Keratinocyte (primary cell): Measurements from ENCODE around the gene PPFIBP2. TPM values are rescaled to one million over a fixed set of nuclear protein-coding genes. Genes with fewer than 3 reads are reported as not detected.

Experiments used
- DNase-seq: peaks from one replicate; pipeline ENCODE4 v3.0.0-alpha.2; 2011; ENCODE audit warnings: low read depth, missing footprints, low spot score
- FAIRE-seq: peaks from 2 replicates; lab custom pipeline; 2011; peaks lifted over from hg19 to GRCh38; lab: Jason Lieb, UNC
- H2AFZ ChIP-seq: 2 replicates; pipeline ENCODE4 v1.6.0; 2012; ENCODE audit warnings: low read length, control low read depth, inconsistent platforms; ENCODE audit not compliant: control insufficient read depth
- H3K27ac ChIP-seq: 2 replicates; pipeline ENCODE4 v1.5.1; 2011; ENCODE audit warnings: low read length; ENCODE audit not compliant: control insufficient read depth, insufficient read depth
- H3K27me3 ChIP-seq: 3 replicates; pipeline ENCODE4 v1.6.0; 2011; ENCODE audit warnings: low read length; ENCODE audit not compliant: control insufficient read depth, insufficient read depth; ENCODE audit errors: extremely low read depth
- H3K36me3 ChIP-seq, 2 experiments: 2 replicates in 1 of 2; 3 replicates in 1 of 2; pipeline ENCODE4 v1.5.1; 2011; ENCODE audit warnings: low read length in 2 of 2, mild to moderate bottlenecking in 1 of 2; ENCODE audit not compliant: control insufficient read depth in 2 of 2, insufficient read depth in 2 of 2; ENCODE audit errors: extremely low read depth in 1 of 2
- H3K4me1 ChIP-seq: 3 replicates; pipeline ENCODE4 v1.5.1; 2011; ENCODE audit warnings: low read length; ENCODE audit not compliant: control insufficient read depth, insufficient read depth; ENCODE audit errors: extremely low read depth
- H3K4me2 ChIP-seq: 3 replicates; pipeline ENCODE4 v1.6.0; 2011; ENCODE audit warnings: low read depth, low read length; ENCODE audit not compliant: control insufficient read depth, insufficient read depth; ENCODE audit errors: extremely low read depth
- H3K4me3 ChIP-seq, 3 experiments: fragments of 200-600 bp in 1 of 3; sonication (generic) in 1 of 3; 2 replicates in 2 of 3; 3 replicates in 1 of 3; pipeline ENCODE4 v1.5.1; 2011 to 2016; ENCODE audit warnings: low read length in 3 of 3, mild to moderate bottlenecking in 3 of 3, control low read depth in 2 of 3, inconsistent platforms in 1 of 3, low read depth in 1 of 3, mixed read lengths in 1 of 3, mixed run types in 1 of 3, moderate library complexity in 1 of 3; ENCODE audit not compliant: control insufficient read depth in 2 of 3, insufficient read depth in 2 of 3; ENCODE audit errors: extremely low read depth in 1 of 3
- H3K79me2 ChIP-seq: 2 replicates; pipeline ENCODE4 v1.6.0; 2012; ENCODE audit warnings: low read length; ENCODE audit not compliant: control insufficient read depth, insufficient read depth
- H3K9ac ChIP-seq: 3 replicates; pipeline ENCODE4 v1.6.0; 2011; ENCODE audit warnings: low read length; ENCODE audit not compliant: control insufficient read depth, insufficient read depth; ENCODE audit errors: extremely low read depth
- H3K9me1 ChIP-seq: 3 replicates; pipeline ENCODE4 v1.6.0; 2011; ENCODE audit warnings: low read length; ENCODE audit not compliant: control insufficient read depth, insufficient read depth; ENCODE audit errors: extremely low read depth
- H3K9me3 ChIP-seq: 2 replicates; pipeline ENCODE4 v1.5.1; 2012; ENCODE audit warnings: low read depth, low read length; ENCODE audit not compliant: control insufficient read depth
- H4K20me1 ChIP-seq: 3 replicates; pipeline ENCODE4 v1.6.0; 2011; ENCODE audit warnings: low read length; ENCODE audit not compliant: control insufficient read depth, insufficient read depth; ENCODE audit errors: extremely low read depth
- EZH2 ChIP-seq: IDR thresholded peaks from one replicate; pipeline ENCODE4 v1.6.1; 2012; ENCODE audit warnings: inconsistent platforms, mild to moderate bottlenecking, low read length, moderate library complexity
- dilution Hi-C: fragments of 300-500 bp; cut with MboI; formaldehyde crosslinking; loops from one replicate; pipeline ENCODE4 v1.7.0; 2020; ENCODE audit warnings: low sequenced_read_pairs; ENCODE audit not compliant: extremely low pct_ligation_motif_present
- polyA plus RNA-seq, 5 experiments: library from polyadenylated mRNA; depleted of rRNA in 3 of 5; stranded (reverse) in 3 of 5; stranded (forward) in 1 of 5; unstranded in 1 of 5; fragments of >200 nt; gene quantifications; 1 replicate in 1 of 5; 2 replicates in 3 of 5; 3 replicates in 1 of 5; pipeline versions ENCODE4 v1.2.1 to v1.2.3, GENCODE V29; 2011 to 2012; ENCODE audit warnings: missing spikeins in 2 of 5, low read depth in 1 of 5, low replicate concordance in 1 of 5
- TF ChIP-seq, protein P1 (sequence below), 3 experiments: IDR thresholded peaks in 1 of 3; conservative IDR thresholded peaks in 1 of 3; optimal IDR thresholded peaks in 1 of 3; 2 replicates in 2 of 3; 3 replicates in 1 of 3; pipeline versions ENCODE3 to v1.5.1; 2011; ENCODE audit warnings: low read length in 3 of 3, mild to moderate bottlenecking in 3 of 3, moderate library complexity in 2 of 3, control low read depth in 1 of 3, inconsistent platforms in 1 of 3; ENCODE audit not compliant: insufficient read depth in 2 of 3; ENCODE audit errors: extremely low read depth in 1 of 3

Gene PPFIBP2
- polyA plus RNA-seq, 1 donor (not counting 4 experiments of a cell fraction or from before 2014, with no cell fraction given), result 11.0 TPM

DNA sequence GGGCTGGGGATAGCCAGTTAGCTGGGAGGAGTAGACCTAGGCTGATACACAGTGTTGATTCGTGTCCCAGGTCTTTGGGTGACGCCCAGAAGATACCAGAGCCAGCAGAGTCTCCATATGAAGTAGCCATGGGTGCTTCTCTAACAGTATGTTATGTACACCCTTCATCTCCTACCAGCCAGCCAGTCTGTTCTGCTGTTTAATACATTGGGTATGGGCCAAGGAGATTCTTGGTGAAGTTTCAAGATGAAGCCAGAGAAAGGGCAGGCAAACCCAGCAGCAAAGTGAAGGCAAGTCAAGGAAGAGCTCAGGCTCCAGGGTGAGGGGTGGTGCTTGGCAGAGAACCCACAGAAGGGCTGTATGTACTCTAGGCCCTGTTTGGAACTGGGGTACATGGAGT is 56.4 kb downstream of the PPFIBP2 start:
- TF ChIP-seq, protein P1, sequence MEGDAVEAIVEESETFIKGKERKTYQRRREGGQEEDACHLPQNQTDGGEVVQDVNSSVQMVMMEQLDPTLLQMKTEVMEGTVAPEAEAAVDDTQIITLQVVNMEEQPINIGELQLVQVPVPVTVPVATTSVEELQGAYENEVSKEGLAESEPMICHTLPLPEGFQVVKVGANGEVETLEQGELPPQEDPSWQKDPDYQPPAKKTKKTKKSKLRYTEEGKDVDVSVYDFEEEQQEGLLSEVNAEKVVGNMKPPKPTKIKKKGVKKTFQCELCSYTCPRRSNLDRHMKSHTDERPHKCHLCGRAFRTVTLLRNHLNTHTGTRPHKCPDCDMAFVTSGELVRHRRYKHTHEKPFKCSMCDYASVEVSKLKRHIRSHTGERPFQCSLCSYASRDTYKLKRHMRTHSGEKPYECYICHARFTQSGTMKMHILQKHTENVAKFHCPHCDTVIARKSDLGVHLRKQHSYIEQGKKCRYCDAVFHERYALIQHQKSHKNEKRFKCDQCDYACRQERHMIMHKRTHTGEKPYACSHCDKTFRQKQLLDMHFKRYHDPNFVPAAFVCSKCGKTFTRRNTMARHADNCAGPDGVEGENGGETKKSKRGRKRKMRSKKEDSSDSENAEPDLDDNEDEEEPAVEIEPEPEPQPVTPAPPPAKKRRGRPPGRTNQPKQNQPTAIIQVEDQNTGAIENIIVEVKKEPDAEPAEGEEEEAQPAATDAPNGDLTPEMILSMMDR (optimal IDR thresholded peaks at IDR 0.05 in 1 of 3, IDR thresholded peaks at IDR 0.05 in 1 of 3, conservative IDR thresholded peaks at IDR 0.05 in 1 of 3; ENCODE audit: extremely low read depth in 1 of 3, insufficient read depth in 2 of 3, low read length in 3 of 3), result no peak
- TF ChIP-seq EZH2, result no peak
- Histone ChIP-seq H3K9me3 (no peaks in the 10 kb centered on the region), H3K9ac (no peak overlapping the region), H2AFZ (no peak overlapping the region), H3K36me3 (no peaks in the 10 kb centered on the region), H4K20me1 (no peaks in the 10 kb centered on the region), H3K27ac (no peak overlapping the region), H3K27me3 (no peaks in the 10 kb centered on the region), H3K4me2 (no peak overlapping the region), H3K9me1 (no peaks in the 10 kb centered on the region), H3K4me1 (peaks cover 11% of the 10 kb centered on the region), H3K79me2 (no peaks in the 10 kb centered on the region), H3K4me3 (no peak overlapping the region)
- dilution Hi-C loops, result no loop called here
- FAIRE-seq, result no peak
- DNase-seq, result no peak

DNA sequence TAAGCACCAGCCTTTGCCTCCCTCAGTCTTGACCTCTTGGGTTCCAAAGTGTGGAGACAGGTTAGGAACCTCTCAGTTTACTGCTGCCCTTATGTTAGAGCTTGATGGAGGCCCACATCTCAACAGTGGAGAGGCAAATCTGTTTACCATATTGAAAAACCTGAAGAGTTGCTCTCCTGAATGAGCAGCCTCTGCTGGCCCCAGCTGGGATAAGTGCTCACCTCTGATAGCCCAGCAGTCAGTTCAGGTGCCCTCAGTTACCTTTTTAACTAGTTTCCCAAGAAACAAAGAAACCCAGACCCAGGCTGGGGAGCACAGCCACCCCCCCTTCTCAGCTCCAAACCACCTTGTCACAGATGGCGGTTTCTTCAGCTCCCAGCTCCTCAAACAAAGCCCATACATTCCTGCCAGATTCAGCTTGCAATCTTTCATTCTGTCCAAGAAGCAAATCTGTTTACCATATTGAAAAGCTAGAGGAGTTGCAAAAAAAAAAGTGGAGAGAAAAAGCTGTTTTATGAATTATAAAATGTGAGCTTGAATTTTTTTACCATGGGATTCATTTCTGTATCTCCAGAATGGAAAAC is 57.2 kb downstream of the PPFIBP2 start:
- Histone ChIP-seq H3K27ac (no peak overlapping the region), H2AFZ (no peak overlapping the region), H3K4me3 (no peak overlapping the region), H3K9me3 (no peaks in the 10 kb centered on the region), H3K79me2 (no peaks in the 10 kb centered on the region), H3K36me3 (no peaks in the 10 kb centered on the region), H4K20me1 (no peaks in the 10 kb centered on the region), H3K9me1 (no peaks in the 10 kb centered on the region), H3K9ac (no peak overlapping the region), H3K27me3 (no peaks in the 10 kb centered on the region), H3K4me1 (peaks cover 18% of the 10 kb centered on the region), H3K4me2 (no peak overlapping the region)
- dilution Hi-C loops, result no loop called here
- FAIRE-seq (no peak), DNase-seq (no peak)
- TF ChIP-seq EZH2, result no peak
- TF ChIP-seq, protein P1 (optimal IDR thresholded peaks at IDR 0.05 in 1 of 3, IDR thresholded peaks at IDR 0.05 in 1 of 3, conservative IDR thresholded peaks at IDR 0.05 in 1 of 3; ENCODE audit: extremely low read depth in 1 of 3, insufficient read depth in 2 of 3, low read length in 3 of 3), result peak in 2 of 3 experiments; percentile 14 to 37
